Measurements from ENCODE around the gene PHACTR3. TPM values are rescaled to one million over a fixed set of nuclear protein-coding genes. Genes with fewer than 3 reads are reported as not detected.
"Not testable (repeated sequence)": the region's sequence is repeated elsewhere in the genome, so short reads cannot be mapped to it uniquely, and the experiment has no call there.

Gene PHACTR3
- polyA plus RNA-seq, 3 donors, result 9.7 to 10.8 (median 10.5) TPM

DNA sequence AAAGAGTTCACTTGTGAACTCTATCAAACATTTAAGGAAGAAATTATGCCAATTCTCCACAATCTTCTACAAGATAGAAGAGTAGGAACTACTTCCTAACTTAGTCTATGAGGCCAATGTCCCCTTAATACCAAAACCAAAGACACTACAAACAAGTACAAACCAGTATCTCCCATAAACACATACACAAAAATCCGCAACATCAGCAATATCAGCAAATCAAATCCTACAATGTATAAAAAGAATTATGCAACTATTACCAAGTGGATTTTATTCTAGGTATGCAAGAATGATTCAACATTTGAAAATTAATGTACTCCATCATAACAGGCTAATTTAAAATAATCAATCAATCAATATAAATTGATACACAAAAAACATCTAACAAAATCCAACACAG lies 283.7 kb downstream of the PHACTR3 start:
- DNase-seq (ENCODE audit: extremely low read depth in 1 of 11, low read depth in 9 of 11, low spot score in 4 of 11), result no peak

DNA sequence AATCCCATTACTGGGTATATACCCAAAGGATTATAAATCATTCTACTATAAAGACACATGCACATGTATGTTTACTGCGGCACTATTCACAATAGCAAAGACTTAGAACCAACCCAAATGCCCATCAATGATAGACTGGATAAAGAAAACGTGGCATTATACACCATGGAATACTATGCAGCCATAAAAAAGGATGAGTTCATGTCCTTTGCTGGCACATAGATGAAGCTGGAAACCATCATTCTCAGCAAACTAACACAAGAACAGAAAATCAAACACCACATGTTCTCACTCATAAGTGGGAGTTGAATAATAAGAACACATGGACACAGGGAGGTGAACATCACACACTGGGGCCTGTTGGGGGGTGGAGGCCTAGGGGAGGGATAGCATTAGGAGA lies 285.7 kb downstream of the PHACTR3 start:
- not testable (repeated sequence) for DNase-seq (ENCODE audit: extremely low read depth in 1 of 11, low read depth in 9 of 11, low spot score in 4 of 11)

DNA sequence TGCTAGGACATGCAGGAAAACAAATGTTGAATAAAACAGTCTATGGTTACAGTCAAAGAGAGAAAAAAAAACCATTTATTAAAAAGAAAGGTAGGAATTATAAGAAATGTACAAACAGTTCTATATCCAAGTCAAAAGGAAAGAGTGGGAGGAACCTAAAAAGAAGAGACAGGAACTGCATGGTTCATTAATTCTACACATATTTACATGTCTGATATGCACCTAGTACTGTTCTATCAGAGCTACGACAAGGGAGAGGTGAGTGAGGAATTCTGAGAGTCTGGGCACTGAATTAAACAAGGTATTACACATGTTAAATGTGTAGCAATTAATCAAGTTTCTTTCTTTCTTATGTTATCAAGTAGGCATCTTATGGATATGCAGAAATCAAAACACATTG lies 287.2 kb downstream of the PHACTR3 start:
- no peak for DNase-seq (ENCODE audit: extremely low read depth in 1 of 11, low read depth in 9 of 11, low spot score in 4 of 11)

DNA sequence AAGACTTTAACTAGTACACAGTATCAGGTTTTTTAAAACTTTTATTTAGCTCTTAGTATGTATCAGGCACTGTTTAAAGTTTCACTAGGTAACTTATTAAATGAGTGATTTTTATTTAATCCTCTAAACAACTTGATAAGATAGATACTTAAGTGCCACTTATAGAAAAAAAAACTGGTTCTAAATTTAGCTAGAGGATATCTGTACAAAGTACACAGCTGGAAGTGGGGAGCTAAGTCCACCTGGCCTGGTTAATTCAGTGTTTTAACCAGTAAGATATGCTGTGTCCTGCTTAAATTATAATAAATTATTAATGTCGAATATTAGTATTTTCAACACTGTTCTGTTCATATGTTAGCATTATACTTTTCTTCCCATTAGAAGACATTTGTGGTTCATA lies 291.6 kb downstream of the PHACTR3 start:
- no peak for DNase-seq (ENCODE audit: extremely low read depth in 1 of 11, low read depth in 9 of 11, low spot score in 4 of 11)

Data from renal cortex interstitium (tissue), 11 donors.